Measurements from ENCODE around the gene TMEM179B. TPM values are rescaled to one million over a fixed set of nuclear protein-coding genes. Genes with fewer than 3 reads are reported as not detected.
"Not testable (repeated sequence)": the region's sequence is repeated elsewhere in the genome, so short reads cannot be mapped to it uniquely, and the experiment has no call there.

TMEM179B gene
- total RNA-seq, 2 donors from 2014 or later: 20.6 to 22.4 TPM

GRCh38 chr11:62828130-62828529 lies 40.9 kb downstream of the TMEM179B start:
- ATAC-seq; DNase-seq; intact Hi-C loops (cut with DNase I): not testable (repeated sequence)

GRCh38 chr11:62830904-62831519 lies 43.8 kb downstream of the TMEM179B start:
- ATAC-seq (peak; percentile 3 to 5), DNase-seq (no peak)
- intact Hi-C loops (cut with DNase I): loop anchor here in 1 of 2 donors (5.0 kb wide), 1 partner anchor 39 kb away; the partner anchor contains the start of gene TMEM223

- ATAC-seq (peak; percentile 98), DNase-seq (peak; percentile 99)
- intact Hi-C loops (cut with DNase I): loop anchor here in 1 of 2 donors (5.0 kb wide), 1 partner anchor 39 kb away; the partner anchor contains the start of gene TMEM223
Observed at GRCh38 chr11:62831520-62832335, 44.5 kb downstream of the TMEM179B start, which contains the start of gene STX5. STX5 (minus strand) TSS chr11:62832051; CDS start chr11:62831243, 808 bp downstream.

- DNase-seq: peak; percentile 54
- intact Hi-C loops (cut with DNase I): loop anchor here in 1 of 2 donors (5.0 kb wide), 1 partner anchor 40 kb away; the partner anchor contains the start of gene TMEM223
- peak; percentile 4 to 7 for ATAC-seq
Observed at GRCh38 chr11:62832336-62833234, 45.4 kb downstream of the TMEM179B start, which contains the start of gene TEX54. TEX54 (minus strand) TSS chr11:62832841.

GRCh38 chr11:62835336-62835735 lies 48.1 kb downstream of the TMEM179B start:
- ATAC-seq (no peak), DNase-seq (no peak)
- intact Hi-C loops (cut with DNase I): no loop called here

GRCh38 chr11:62839050-62839945 lies 52.1 kb downstream of the TMEM179B start, which contains the start of gene WDR74:
WDR74 (minus strand) TSS chr11:62839590; CDS start chr11:62839570, 20 bp downstream.
- intact Hi-C loops (cut with DNase I): no loop called here
- DNase-seq (peak; percentile 94), ATAC-seq (peak; percentile 76)

Small RNA genes lying within 50 kb of the gene (microRNA-seq; reads per million reads assigned to microRNA genes)
- gene MIR6514: 0.40 to 1.1 reads per million in 2 donors
- 0 to 0.27 reads per million in 2 donors for gene MIR6748

Other genes with a start within 250 kb of the TMEM179B start
- gene AHNAK, start 240.6 kb upstream of the TMEM179B start, total RNA-seq: 100 to 1,000 TPM; 329 to 404 TPM
- 100 to 1,000 TPM; 833 to 894 TPM for gene EEF1G, start 213.5 kb upstream of the TMEM179B start, total RNA-seq
- 10 to 100 TPM in 1 of 2 donors, 1 to 10 TPM in 1; 9.6 to 11.5 TPM for gene TUT1, start 195.9 kb upstream of the TMEM179B start, total RNA-seq
- 10 to 100 TPM; 38.1 to 60.6 TPM for gene MTA2, start 185.5 kb upstream of the TMEM179B start, total RNA-seq
- 10 to 100 TPM; 29.1 to 46.8 TPM for gene EML3, start 174.6 kb upstream of the TMEM179B start, total RNA-seq
- gene ROM1, start 174.1 kb upstream of the TMEM179B start, total RNA-seq: 1 to 10 TPM; 3.7 to 3.8 TPM
- 10 to 100 TPM; 20.5 to 22.4 TPM for gene B3GAT3, start 165.4 kb upstream of the TMEM179B start, total RNA-seq
- gene GANAB, start 140.8 kb upstream of the TMEM179B start, total RNA-seq: 100 to 1,000 TPM; 130 to 136 TPM
- gene INTS5, start 134.1 kb upstream of the TMEM179B start, total RNA-seq: 10 to 100 TPM; 11.0 to 13.8 TPM
- gene C11orf98, start 122.2 kb upstream of the TMEM179B start, total RNA-seq: 10 to 100 TPM; 33.9 to 41.1 TPM
- 10 to 100 TPM in 1 of 2 donors, 1 to 10 TPM in 1; 6.6 to 10.0 TPM for gene CSKMT, start 122.1 kb upstream of the TMEM179B start, total RNA-seq
- gene UQCC3, start 115.7 kb upstream of the TMEM179B start, total RNA-seq: 1 to 10 TPM; 6.2 to 7.0 TPM
- 1 to 10 TPM; 4.0 to 4.1 TPM for gene LBHD1, start 115.1 kb upstream of the TMEM179B start, total RNA-seq
- 10 to 100 TPM; 70.7 to 71.8 TPM for gene UBXN1, start 108.3 kb upstream of the TMEM179B start, total RNA-seq
- gene LRRN4CL, start 97.9 kb upstream of the TMEM179B start, total RNA-seq: 1 to 10 TPM; 6.1 to 7.3 TPM
- gene BSCL2, start 80.0 kb upstream of the TMEM179B start, total RNA-seq: 10 to 100 TPM; 16.8 to 26.7 TPM
- gene GNG3, start 79.7 kb upstream of the TMEM179B start, total RNA-seq: not detected
- 10 to 100 TPM; 31.0 to 36.2 TPM for gene HNRNPUL2, start 59.9 kb upstream of the TMEM179B start, total RNA-seq
- 10 to 100 TPM; 14.0 to 15.9 TPM for gene TTC9C, start 58.9 kb upstream of the TMEM179B start, total RNA-seq
- gene ZBTB3, start 33.2 kb upstream of the TMEM179B start, total RNA-seq: 10 to 100 TPM in 1 of 2 donors, 1 to 10 TPM in 1; 7.2 to 10.5 TPM
- 10 to 100 TPM; 32.0 to 39.9 TPM for gene POLR2G, start 25.8 kb upstream of the TMEM179B start, total RNA-seq
- 10 to 100 TPM in 1 of 2 donors, 1 to 10 TPM in 1; 8.1 to 11.0 TPM for gene TAF6L, start 16.0 kb upstream of the TMEM179B start, total RNA-seq
- gene TMEM223, start 4.6 kb downstream of the TMEM179B start, total RNA-seq: 10 to 100 TPM; 12.0 to 17.6 TPM
- 10 to 100 TPM; 40.5 to 45.6 TPM for gene NXF1, start 18.0 kb downstream of the TMEM179B start, total RNA-seq
- gene STX5, start 44.6 kb downstream of the TMEM179B start, total RNA-seq: 10 to 100 TPM; 22.1 to 23.2 TPM
- gene TEX54, start 45.4 kb downstream of the TMEM179B start, total RNA-seq: not detected
- 10 to 100 TPM; 24.6 to 32.2 TPM for gene WDR74, start 52.2 kb downstream of the TMEM179B start, total RNA-seq
- gene SLC3A2, start 93.5 kb downstream of the TMEM179B start, total RNA-seq: 10 to 100 TPM; 45.2 to 91.2 TPM
- not detected for gene CHRM1, start 134.0 kb downstream of the TMEM179B start, total RNA-seq
- gene SLC22A6, start 197.6 kb downstream of the TMEM179B start, total RNA-seq: not detected
- gene SLC22A8, start 228.4 kb downstream of the TMEM179B start, total RNA-seq: not detected